ENCODE results near the gene LPIN1.

Gene LPIN1

GRCh38 chr2:11773111-11773510 is 26.7 kb downstream of the LPIN1 start:
- no peak for TF ChIP-seq CTCF (IDR thresholded peaks at IDR 0.05; ENCODE audit: unreplicated experiment in 3 of 3)
- Mint-ChIP-seq H3K4me3 (no peak overlapping the region), H3K27ac (no peak overlapping the region), H3K27me3 (ENCODE audit: low read depth) (no peaks in the 10 kb centered on the region), H3K36me3 (ENCODE audit: low read depth) (peaks cover 79% of the 10 kb centered on the region), H3K4me1 (no peaks in the 10 kb centered on the region), H3K9me3 (no peaks in the 10 kb centered on the region)

- no peak overlapping the region for H3K4me3 Mint-ChIP-seq
- H3K27ac Mint-ChIP-seq: no peak overlapping the region
- peaks cover 76% of the 10 kb centered on the region for H3K36me3 Mint-ChIP-seq (ENCODE audit: low read depth)
- no peaks in the 10 kb centered on the region for H3K4me1 Mint-ChIP-seq
- no peaks in the 10 kb centered on the region for H3K9me3 Mint-ChIP-seq
- TF ChIP-seq CTCF (IDR thresholded peaks at IDR 0.05; ENCODE audit: unreplicated experiment in 3 of 3): no peak
- no peaks in the 10 kb centered on the region for H3K27me3 Mint-ChIP-seq (ENCODE audit: low read depth)
Measured at GRCh38 chr2:11773747-11774525, 27.5 kb downstream of the LPIN1 start.

GRCh38 chr2:11774600-11774999 is 28.2 kb downstream of the LPIN1 start:
- Mint-ChIP-seq H3K4me1 (no peaks in the 10 kb centered on the region), H3K9me3 (no peaks in the 10 kb centered on the region), H3K4me3 (no peak overlapping the region), H3K27ac (no peak overlapping the region), H3K27me3 (ENCODE audit: low read depth) (no peaks in the 10 kb centered on the region), H3K36me3 (ENCODE audit: low read depth) (peaks cover 74% of the 10 kb centered on the region)
- no peak for TF ChIP-seq CTCF (IDR thresholded peaks at IDR 0.05; ENCODE audit: unreplicated experiment in 3 of 3)

GRCh38 chr2:11775384-11775783 is 29.0 kb downstream of the LPIN1 start:
- H3K4me1 Mint-ChIP-seq: no peaks in the 10 kb centered on the region
- no peak for TF ChIP-seq CTCF (IDR thresholded peaks at IDR 0.05; ENCODE audit: unreplicated experiment in 3 of 3)
- H3K4me3 Mint-ChIP-seq: no peak overlapping the region
- H3K9me3 Mint-ChIP-seq: no peaks in the 10 kb centered on the region
- H3K27me3 Mint-ChIP-seq (ENCODE audit: low read depth): no peaks in the 10 kb centered on the region
- peaks cover 72% of the 10 kb centered on the region for H3K36me3 Mint-ChIP-seq (ENCODE audit: low read depth)
- H3K27ac Mint-ChIP-seq: no peak overlapping the region

GRCh38 chr2:11777066-11777782 is 30.8 kb downstream of the LPIN1 start:
- H3K36me3 Mint-ChIP-seq (ENCODE audit: low read depth): peaks cover 67% of the 10 kb centered on the region
- H3K4me1 Mint-ChIP-seq: no peaks in the 10 kb centered on the region
- no peak for TF ChIP-seq CTCF (IDR thresholded peaks at IDR 0.05; ENCODE audit: unreplicated experiment in 3 of 3)
- H3K27me3 Mint-ChIP-seq (ENCODE audit: low read depth): no peaks in the 10 kb centered on the region
- H3K27ac Mint-ChIP-seq: no peak overlapping the region
- H3K4me3 Mint-ChIP-seq: no peak overlapping the region
- H3K9me3 Mint-ChIP-seq: no peaks in the 10 kb centered on the region
